ENCODE measurements around the gene SEC31B. TPM values are rescaled to one million over a fixed set of nuclear protein-coding genes. Genes with fewer than 3 reads are reported as not detected.

SEC31B gene
- total and polyA plus RNA-seq, 2 experiments from 2014 or later = 2.9 to 6.7 TPM

DNA sequence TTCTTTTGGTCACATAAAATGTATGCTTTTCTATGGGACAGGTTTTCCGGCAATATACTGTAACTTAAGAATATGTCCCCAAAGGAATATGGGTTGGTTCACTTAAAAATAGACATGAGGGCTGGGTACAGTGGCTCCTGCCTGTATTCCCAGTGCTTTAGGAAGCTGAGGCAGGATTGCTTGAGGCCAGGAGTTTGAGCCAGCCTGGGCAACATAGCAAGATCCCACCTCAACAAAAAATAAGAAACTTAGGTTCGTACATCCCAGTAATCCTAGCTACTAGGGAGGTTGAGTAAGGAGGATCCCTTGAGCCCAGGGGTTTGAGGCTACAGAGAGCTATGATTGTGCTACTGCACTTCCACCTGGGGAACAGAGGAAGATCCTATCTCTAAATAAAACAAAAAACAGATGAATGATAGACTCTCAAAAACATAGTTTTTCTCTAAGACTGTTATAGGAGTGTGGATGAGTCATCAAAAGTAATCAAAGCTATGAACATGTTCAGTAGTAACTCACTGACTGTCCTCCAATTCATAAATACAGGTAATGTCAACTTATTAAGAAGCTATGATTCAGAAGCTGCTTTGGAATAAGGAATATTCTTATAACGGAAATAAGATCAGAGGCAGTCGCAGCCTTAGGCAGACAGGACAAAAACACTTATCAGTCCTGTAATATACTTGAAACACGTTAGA, 2.6 kb upstream of the SEC31B start:
- H3K27me3 ChIP-seq (ENCODE audit: insufficient read depth) = peaks cover 22% of the 10 kb centered on the region
- Mint-ChIP-seq H3K36me3 (ENCODE audit: low read depth) (peaks cover 31% of the 10 kb centered on the region), H3K27ac (no peak overlapping the region), H3K9me3 (no peaks in the 10 kb centered on the region), H3K4me3 (no peak overlapping the region), H3K27me3 (ENCODE audit: insufficient read depth, low read depth, poor library complexity) (peaks cover 20% of the 10 kb centered on the region), H3K4me1 (no peaks in the 10 kb centered on the region; the same call in 2 of the 3 replicates)
- no peak for DNase-seq (ENCODE audit: low spot score)
- H3K4me1 ChIP-seq (ENCODE audit: insufficient read depth) = peaks cover 5% of the 10 kb centered on the region; the same call in 1 of the 2 replicates
- no peak for ATAC-seq
- no peak overlapping the region for H3K27ac ChIP-seq (ENCODE audit: low read depth)
- peak; percentile 13; the same call in 1 of the 2 replicates for TF ChIP-seq POLR2AphosphoS5 (IDR thresholded peaks at IDR 0.05; ENCODE audit: low read depth)
- no peak for TF ChIP-seq ZNF462 (CRISPR knock-in tag; IDR thresholded peaks at IDR 0.05)
- peaks cover 10% of the 10 kb centered on the region; the same call in 1 of the 2 replicates for H3K36me3 ChIP-seq (ENCODE audit: insufficient read depth)
- 0 out of 2 replicates have a peak, but pooled peaks cover 4% of the 10 kb centered on the region for H3F3A ChIP-seq (replicated peaks; ENCODE audit: low read depth)
- H3K79me2 ChIP-seq (replicated peaks; ENCODE audit: insufficient read depth) = no peaks in the 10 kb centered on the region; the same call in 1 of the 2 replicates
- no peak overlapping the region for H3K4me2 ChIP-seq
- H2AFZ ChIP-seq = no peak overlapping the region
- no peaks in the 10 kb centered on the region for H4K20me1 ChIP-seq (replicated peaks; ENCODE audit: insufficient read depth)
- no peaks in the 10 kb centered on the region for H3K9me2 ChIP-seq (ENCODE audit: insufficient read depth)
- no peak overlapping the region for H3K4me3 ChIP-seq

GRCh38 chr10:100520811-100521210, 1.1 kb upstream of the SEC31B start:
- H3K4me1 Mint-ChIP-seq = no peaks in the 10 kb centered on the region; the same call in 2 of the 3 replicates
- Histone ChIP-seq H3K36me3 (ENCODE audit: insufficient read depth) (peaks cover 2% of the 10 kb centered on the region; the same call in 1 of the 2 replicates), H3K4me2 (no peak overlapping the region), H3K27me3 (ENCODE audit: insufficient read depth) (peaks cover 22% of the 10 kb centered on the region), H3K4me3 (no peak overlapping the region), H3K79me2 (replicated peaks; ENCODE audit: insufficient read depth) (no peaks in the 10 kb centered on the region), H3F3A (replicated peaks; ENCODE audit: low read depth) (0 out of 2 replicates have a peak, but pooled peaks cover 4% of the 10 kb centered on the region), H4K20me1 (replicated peaks; ENCODE audit: insufficient read depth) (no peaks in the 10 kb centered on the region), H2AFZ (no peak overlapping the region), H3K9me2 (ENCODE audit: insufficient read depth) (no peaks in the 10 kb centered on the region), H3K4me1 (ENCODE audit: insufficient read depth) (peaks cover 5% of the 10 kb centered on the region; the same call in 1 of the 2 replicates), H3K27ac (ENCODE audit: low read depth) (no peak overlapping the region)
- no peak overlapping the region for H3K27ac Mint-ChIP-seq
- DNase-seq (ENCODE audit: low spot score) = no peak
- H3K4me3 Mint-ChIP-seq = no peak overlapping the region
- H3K27me3 Mint-ChIP-seq (ENCODE audit: insufficient read depth, low read depth, poor library complexity) = peaks cover 20% of the 10 kb centered on the region
- peaks cover 19% of the 10 kb centered on the region; the same call in 2 of the 3 replicates for H3K36me3 Mint-ChIP-seq (ENCODE audit: low read depth)
- no peak for ATAC-seq
- no peaks in the 10 kb centered on the region for H3K9me3 Mint-ChIP-seq
- TF ChIP-seq ZNF462 (CRISPR knock-in tag; IDR thresholded peaks at IDR 0.05) (no peak), EZH2 (IDR thresholded peaks at IDR 0.05; ENCODE audit: low read depth, unreplicated experiment) (no peak), JUNB (IDR thresholded peaks at IDR 0.05; ENCODE audit: unreplicated experiment) (no peak), CREB1 (CRISPR knock-in tag; IDR thresholded peaks at IDR 0.05; ENCODE audit: low read depth) (no peak)
